SK-N-SH treated with all-trans-retinoic acid at 6 μM for 48 hours (cell line): Measurements from ENCODE around the gene OR4F6.
"Not testable (repeated sequence)": the region's sequence is repeated elsewhere in the genome, so short reads cannot be mapped to it uniquely, and the experiment has no call there.

Experiments used
- ATAC-seq: fragments of 200-7000 bp; cut with Tn5 transposase; 3 replicates; pipeline ENCODE4 v1.9.1; 2020; ENCODE audit warnings: mild to moderate bottlenecking, moderate library complexity
- ARNTL ChIP-seq: fragments of 450-650 bp; formaldehyde crosslinking; IDR thresholded peaks from 2 replicates; pipeline ENCODE4 v1.5.0; 2020; ENCODE audit warnings: low read depth, mild to moderate bottlenecking, moderate library complexity, borderline replicate concordance
- BACH2 ChIP-seq: fragments of 250-450 bp; sonication (Bioruptor Pico); IDR thresholded peaks from 2 replicates; pipeline ENCODE4 v1.9.0; 2021; ENCODE audit warnings: mild to moderate bottlenecking, borderline replicate concordance
- CREB5 ChIP-seq: fragments of 250-450 bp; sonication (Bioruptor Pico); IDR thresholded peaks from 2 replicates; pipeline ENCODE4 v1.5.1; 2020; ENCODE audit warnings: low read depth, mild to moderate bottlenecking, moderate library complexity
- CSRNP3 ChIP-seq: fragments of 250-450 bp; sonication (Bioruptor Pico); IDR thresholded peaks from 2 replicates; pipeline ENCODE4 v1.5.1; 2021; ENCODE audit warnings: mild to moderate bottlenecking, moderate library complexity
- ESRRG ChIP-seq: fragments of 250-450 bp; sonication (Bioruptor Pico); IDR thresholded peaks from 2 replicates; pipeline ENCODE4 v1.6.1; 2021; ENCODE audit warnings: mild to moderate bottlenecking
- GLIS3 ChIP-seq: fragments of 250-450 bp; sonication (Bioruptor Pico); IDR thresholded peaks from 2 replicates; pipeline ENCODE4 v1.5.0; 2020; ENCODE audit warnings: mild to moderate bottlenecking, moderate library complexity
- ISL1 ChIP-seq: fragments of 250-450 bp; sonication (Bioruptor Pico); IDR thresholded peaks from 2 replicates; pipeline ENCODE4 v2.1.2; 2022; ENCODE audit warnings: mild to moderate bottlenecking, moderate library complexity
- OSR1 ChIP-seq: fragments of 250-450 bp; sonication (Bioruptor Pico); IDR thresholded peaks from 2 replicates; pipeline ENCODE4 v1.8.0; 2022; ENCODE audit warnings: moderate library complexity, mild to moderate bottlenecking, inconsistent platforms
- POU6F1 ChIP-seq: fragments of 250-450 bp; sonication (Bioruptor Pico); IDR thresholded peaks from 2 replicates; pipeline ENCODE4 v1.8.0; 2021; ENCODE audit warnings: low read depth, mild to moderate bottlenecking, moderate library complexity, borderline replicate concordance
- PPARA ChIP-seq: fragments of 250-450 bp; sonication (Bioruptor Pico); IDR thresholded peaks from 2 replicates; pipeline ENCODE4 v1.5.0; 2020; ENCODE audit warnings: mild to moderate bottlenecking, borderline replicate concordance
- RARB ChIP-seq: fragments of 250-450 bp; sonication (Bioruptor Pico); IDR thresholded peaks from 2 replicates; pipeline ENCODE4 v1.8.0; 2021; ENCODE audit warnings: mild to moderate bottlenecking, moderate library complexity
- SNAI2 ChIP-seq: fragments of 250-450 bp; sonication (Bioruptor Pico); IDR thresholded peaks from 2 replicates; pipeline ENCODE4 v1.5.0; 2020; ENCODE audit warnings: mild to moderate bottlenecking, moderate library complexity
- TOX ChIP-seq: fragments of 250-450 bp; sonication (Bioruptor Pico); IDR thresholded peaks from 2 replicates; pipeline ENCODE4 v1.8.0; 2021; ENCODE audit warnings: mild to moderate bottlenecking, moderate library complexity, borderline replicate concordance
- TSHZ2 ChIP-seq: fragments of 250-450 bp; sonication (Bioruptor Pico); IDR thresholded peaks from 2 replicates; pipeline ENCODE4 v1.5.0; 2020; ENCODE audit warnings: mild to moderate bottlenecking, moderate library complexity
- ZC3H10 ChIP-seq: fragments of 250-450 bp; sonication (Bioruptor Pico); IDR thresholded peaks from 2 replicates; pipeline ENCODE4 v1.5.1; 2021; ENCODE audit warnings: mild to moderate bottlenecking, moderate library complexity
- ZFP3 ChIP-seq: fragments of 250-450 bp; sonication (Bioruptor Pico); IDR thresholded peaks from 2 replicates; pipeline ENCODE4 v1.5.0; 2020; ENCODE audit warnings: mild to moderate bottlenecking, moderate library complexity
- ZFP30 ChIP-seq: fragments of 450-650 bp; formaldehyde crosslinking; IDR thresholded peaks from 2 replicates; pipeline ENCODE4 v1.5.0; 2022; ENCODE audit warnings: mild to moderate bottlenecking, moderate library complexity
- ZNF565 ChIP-seq: fragments of 450-650 bp; formaldehyde crosslinking; conservative IDR thresholded peaks from 2 replicates; pipeline ENCODE4 v1.5.0; 2020; ENCODE audit warnings: low read depth, mild to moderate bottlenecking, moderate library complexity

The OR4F6 gene

GRCh38 chr15:101772921-101773320 lies 30.4 kb upstream of the OR4F6 start:
- no peak for ATAC-seq
- TF ChIP-seq POU6F1 (CRISPR knock-in tag): no peak
- TF ChIP-seq ZFP30 (CRISPR knock-in tag): no peak
- no peak for TF ChIP-seq ZC3H10 (CRISPR knock-in tag)
- no peak for TF ChIP-seq BACH2 (CRISPR knock-in tag)
- no peak for TF ChIP-seq TSHZ2 (CRISPR knock-in tag)
- TF ChIP-seq ISL1 (CRISPR knock-in tag): no peak
- no peak for TF ChIP-seq ZNF565
- TF ChIP-seq TOX (CRISPR knock-in tag): no peak
- TF ChIP-seq OSR1 (CRISPR knock-in tag): no peak
- no peak for TF ChIP-seq ZFP3 (CRISPR knock-in tag)
- TF ChIP-seq SNAI2 (CRISPR knock-in tag): no peak
- no peak for TF ChIP-seq CREB5 (CRISPR knock-in tag)
- TF ChIP-seq GLIS3: no peak

GRCh38 chr15:101773496-101774100 lies 29.7 kb upstream of the OR4F6 start:
- ATAC-seq: no peak
- no peak for TF ChIP-seq ZFP30 (CRISPR knock-in tag)
- no peak for TF ChIP-seq PPARA (CRISPR knock-in tag)
- no peak for TF ChIP-seq CSRNP3 (CRISPR knock-in tag)

- no peak for TF ChIP-seq ARNTL (CRISPR knock-in tag)
- no peak for TF ChIP-seq RARB (CRISPR knock-in tag)
- TF ChIP-seq ZNF565: no peak
- ATAC-seq: no peak
These were observed 28.2 kb upstream of the OR4F6 start for GRCh38 chr15:101775136-101775535.

- ATAC-seq: not testable (repeated sequence)
These were observed 24.7 kb upstream of the OR4F6 start for GRCh38 chr15:101778576-101778975.

GRCh38 chr15:101780225-101780624 lies 23.1 kb upstream of the OR4F6 start:
- not testable (repeated sequence) for ATAC-seq

GRCh38 chr15:101781928-101782327 lies 21.4 kb upstream of the OR4F6 start:
- ATAC-seq: no peak

More at GRCh38 chr15:101781928-101782327, 21.4 kb upstream of the OR4F6 start:
- TF ChIP-seq RARB (CRISPR knock-in tag) (no peak), ESRRG (no peak)
